Uterus (tissue), 2 donors: ENCODE data around the gene BCO2.

Experiments used
- POLR2A ChIP-seq, 2 donors: fragments of 450-650 bp; IDR thresholded peaks; one replicate each; pipeline ENCODE4 v1.6.1; 2016; ENCODE audit warnings: antibody characterized with exemption in 2 of 2, mild to moderate bottlenecking in 1 of 2, moderate library complexity in 1 of 2
- TF ChIP-seq, protein P1 (sequence below), 4 experiments: fragments of 200-600 bp in 2 of 4; fragments of 450-650 bp in 2 of 4; sonication (generic) in 2 of 4; IDR thresholded peaks; one replicate each; pipeline ENCODE4 v1.5.1; 2016 to 2019; ENCODE audit warnings: antibody characterized with exemption in 4 of 4, mild to moderate bottlenecking in 2 of 4, moderate library complexity in 1 of 4

DNA sequence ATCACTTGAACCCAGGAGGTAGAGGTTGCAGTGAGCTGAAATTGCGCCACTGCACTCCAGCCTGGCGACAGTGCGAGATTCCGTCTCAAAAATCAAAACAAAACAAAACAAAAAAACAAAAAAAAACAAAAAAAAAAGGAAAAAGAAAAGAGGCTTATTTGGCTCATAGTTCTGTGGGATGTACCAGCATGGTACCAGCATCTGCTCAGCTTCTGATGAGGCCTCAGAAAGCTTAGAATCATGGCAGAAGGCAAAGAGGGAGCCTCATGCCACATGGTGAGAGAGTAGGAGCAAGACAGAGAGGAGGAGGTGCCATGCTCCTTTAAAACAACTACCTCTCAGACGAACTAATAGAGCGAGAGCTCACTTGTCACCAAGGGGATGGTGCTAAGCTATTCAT, 40.3 kb downstream of the BCO2 start:
- TF ChIP-seq, protein P1, sequence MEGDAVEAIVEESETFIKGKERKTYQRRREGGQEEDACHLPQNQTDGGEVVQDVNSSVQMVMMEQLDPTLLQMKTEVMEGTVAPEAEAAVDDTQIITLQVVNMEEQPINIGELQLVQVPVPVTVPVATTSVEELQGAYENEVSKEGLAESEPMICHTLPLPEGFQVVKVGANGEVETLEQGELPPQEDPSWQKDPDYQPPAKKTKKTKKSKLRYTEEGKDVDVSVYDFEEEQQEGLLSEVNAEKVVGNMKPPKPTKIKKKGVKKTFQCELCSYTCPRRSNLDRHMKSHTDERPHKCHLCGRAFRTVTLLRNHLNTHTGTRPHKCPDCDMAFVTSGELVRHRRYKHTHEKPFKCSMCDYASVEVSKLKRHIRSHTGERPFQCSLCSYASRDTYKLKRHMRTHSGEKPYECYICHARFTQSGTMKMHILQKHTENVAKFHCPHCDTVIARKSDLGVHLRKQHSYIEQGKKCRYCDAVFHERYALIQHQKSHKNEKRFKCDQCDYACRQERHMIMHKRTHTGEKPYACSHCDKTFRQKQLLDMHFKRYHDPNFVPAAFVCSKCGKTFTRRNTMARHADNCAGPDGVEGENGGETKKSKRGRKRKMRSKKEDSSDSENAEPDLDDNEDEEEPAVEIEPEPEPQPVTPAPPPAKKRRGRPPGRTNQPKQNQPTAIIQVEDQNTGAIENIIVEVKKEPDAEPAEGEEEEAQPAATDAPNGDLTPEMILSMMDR (IDR thresholded peaks at IDR 0.05), result no peak
- no peak for TF ChIP-seq POLR2A (IDR thresholded peaks at IDR 0.05)
